Vagina (tissue), 2 donors: Measurements from ENCODE around the gene PAPPA. TPM values are rescaled to one million over a fixed set of nuclear protein-coding genes. Genes with fewer than 3 reads are reported as not detected.

ENCODE experiments used
- DNase-seq, 2 donors: peaks; one replicate each; pipeline ENCODE4 v3.0.0-alpha.2; 2017; ENCODE audit errors: extremely low spot score in 2 of 2
- H3K27ac ChIP-seq: fragments of 200-600 bp; sonication (generic); one replicate; pipeline ENCODE4 v1.5.1; 2019
- H3K27me3 ChIP-seq: fragments of 200-600 bp; sonication (generic); one replicate; pipeline ENCODE4 v1.5.1; 2019
- H3K36me3 ChIP-seq, 2 donors: fragments of 200-600 bp; sonication (generic); one replicate each; pipeline ENCODE4 v1.5.1; 2017 to 2019
- H3K4me1 ChIP-seq: fragments of 200-600 bp; sonication (generic); one replicate; pipeline ENCODE4 v1.5.1; 2019
- H3K4me3 ChIP-seq, 2 donors: fragments of 200-600 bp; sonication (generic); 1 replicate in 1 of 2; 2 replicates in 1 of 2; pipeline ENCODE4 v1.5.1; 2016 to 2019
- H3K9me3 ChIP-seq: fragments of 200-600 bp; sonication (generic); one replicate; pipeline ENCODE4 v1.5.1; 2019
- CTCF ChIP-seq, 3 experiments: fragments of 450-650 bp in 2 of 3; fragments of 200-600 bp in 1 of 3; sonication (generic) in 1 of 3; IDR thresholded peaks; one replicate each; pipeline ENCODE4 v1.5.1; 2017 to 2019; ENCODE audit warnings: antibody characterized with exemption in 3 of 3, mild to moderate bottlenecking in 2 of 3, moderate library complexity in 2 of 3
- POLR2A ChIP-seq, 2 donors: fragments of 450-650 bp; IDR thresholded peaks; one replicate each; pipeline ENCODE4 v1.6.1; 2017; ENCODE audit warnings: antibody characterized with exemption in 2 of 2, mild to moderate bottlenecking in 2 of 2, moderate library complexity in 2 of 2
- POLR2AphosphoS5 ChIP-seq, 2 donors: sonication (generic); formaldehyde crosslinking; IDR thresholded peaks; one replicate each; pipeline ENCODE4 v1.9.0; 2017; ENCODE audit warnings: antibody characterized with exemption in 2 of 2, mild to moderate bottlenecking in 2 of 2, low read depth in 1 of 2; ENCODE audit not compliant: insufficient read depth in 1 of 2
- intact Hi-C: fragments of 100-400 bp; cut with DNase I; formaldehyde crosslinking; loops from one replicate; pipeline ENCODE4 v1.15.1; 2023
- total RNA-seq: library from RNA; depleted of rRNA; stranded (reverse); fragments of >200 nt; gene quantifications from one replicate; pipeline ENCODE4 v1.2.3, GENCODE V29; 2016

PAPPA gene
- total RNA-seq, 1 donor from 2014 or later = 4.4 TPM

GRCh38 chr9:116162241-116162781, 8.7 kb downstream of the PAPPA start:
- Histone ChIP-seq H3K36me3 (no peaks in the 10 kb centered on the region), H3K27ac (no peak overlapping the region), H3K9me3 (no peaks in the 10 kb centered on the region), H3K4me3 (no peak overlapping the region), H3K4me1 (peaks cover 13% of the 10 kb centered on the region), H3K27me3 (no peaks in the 10 kb centered on the region)
- DNase-seq = no peak
- intact Hi-C loops = no loop called here
- TF ChIP-seq POLR2A (IDR thresholded peaks at IDR 0.05) (no peak), CTCF (IDR thresholded peaks at IDR 0.05) (no peak), POLR2AphosphoS5 (IDR thresholded peaks at IDR 0.05; ENCODE audit: insufficient read depth in 1 of 2, low read depth in 1 of 2) (no peak)

GRCh38 chr9:116163293-116164055, 9.9 kb downstream of the PAPPA start:
- no peak overlapping the region for H3K4me3 ChIP-seq
- intact Hi-C loops = no loop called here
- no peak overlapping the region for H3K27ac ChIP-seq

GRCh38 chr9:116165912-116166311, 12.3 kb downstream of the PAPPA start:
- DNase-seq = no peak
- no peaks in the 10 kb centered on the region for H3K9me3 ChIP-seq
- H3K27me3 ChIP-seq = no peaks in the 10 kb centered on the region
- no peak overlapping the region for H3K4me3 ChIP-seq
- peak overlapping the region; percentile 63 for H3K27ac ChIP-seq
- H3K36me3 ChIP-seq = no peaks in the 10 kb centered on the region
- intact Hi-C loops = no loop called here
- TF ChIP-seq CTCF (IDR thresholded peaks at IDR 0.05) = no peak
- no peak for TF ChIP-seq POLR2AphosphoS5 (IDR thresholded peaks at IDR 0.05; ENCODE audit: insufficient read depth in 1 of 2, low read depth in 1 of 2)
- no peak for TF ChIP-seq POLR2A (IDR thresholded peaks at IDR 0.05)
- H3K4me1 ChIP-seq = peaks cover 8% of the 10 kb centered on the region

More at GRCh38 chr9:116163293-116164055, 9.9 kb downstream of the PAPPA start:
- Histone ChIP-seq H3K36me3 (no peaks in the 10 kb centered on the region), H3K4me1 (peaks cover 8% of the 10 kb centered on the region), H3K27me3 (no peaks in the 10 kb centered on the region), H3K9me3 (no peaks in the 10 kb centered on the region)
- DNase-seq = no peak
- peak in 1 of 3 experiments; percentile 16 for TF ChIP-seq CTCF (IDR thresholded peaks at IDR 0.05)
- TF ChIP-seq POLR2AphosphoS5 (IDR thresholded peaks at IDR 0.05; ENCODE audit: insufficient read depth in 1 of 2, low read depth in 1 of 2) = no peak
- no peak for TF ChIP-seq POLR2A (IDR thresholded peaks at IDR 0.05)

GRCh38 chr9:116166713-116167112, 13.1 kb downstream of the PAPPA start:
- no peaks in the 10 kb centered on the region for H3K36me3 ChIP-seq
- peaks cover 8% of the 10 kb centered on the region for H3K4me1 ChIP-seq
- TF ChIP-seq CTCF (IDR thresholded peaks at IDR 0.05) (peak in 1 of 3 experiments; percentile 10), POLR2AphosphoS5 (IDR thresholded peaks at IDR 0.05; ENCODE audit: insufficient read depth in 1 of 2, low read depth in 1 of 2) (no peak), POLR2A (IDR thresholded peaks at IDR 0.05) (no peak)
- H3K4me3 ChIP-seq = no peak overlapping the region
- H3K27me3 ChIP-seq = no peaks in the 10 kb centered on the region
- no peak for DNase-seq
- H3K27ac ChIP-seq = peak overlapping the region; percentile 33
- intact Hi-C loops = no loop called here
- no peaks in the 10 kb centered on the region for H3K9me3 ChIP-seq

GRCh38 chr9:116168231-116168630, 14.6 kb downstream of the PAPPA start:
- intact Hi-C loops = no loop called here
- no peak for DNase-seq

More at GRCh38 chr9:116168231-116168630, 14.6 kb downstream of the PAPPA start:
- Histone ChIP-seq H3K36me3 (no peaks in the 10 kb centered on the region), H3K9me3 (no peaks in the 10 kb centered on the region), H3K27ac (no peak overlapping the region), H3K4me1 (peaks cover 8% of the 10 kb centered on the region), H3K4me3 (no peak overlapping the region), H3K27me3 (no peaks in the 10 kb centered on the region)
- TF ChIP-seq POLR2AphosphoS5 (IDR thresholded peaks at IDR 0.05; ENCODE audit: insufficient read depth in 1 of 2, low read depth in 1 of 2) (no peak), POLR2A (IDR thresholded peaks at IDR 0.05) (no peak), CTCF (IDR thresholded peaks at IDR 0.05) (no peak)
